ENCODE measurements around the gene CBFA2T2.

GRCh38 chr20:33444797-33445560 is 44.9 kb upstream of the CBFA2T2 start:
- TF ChIP-seq, protein P1, sequence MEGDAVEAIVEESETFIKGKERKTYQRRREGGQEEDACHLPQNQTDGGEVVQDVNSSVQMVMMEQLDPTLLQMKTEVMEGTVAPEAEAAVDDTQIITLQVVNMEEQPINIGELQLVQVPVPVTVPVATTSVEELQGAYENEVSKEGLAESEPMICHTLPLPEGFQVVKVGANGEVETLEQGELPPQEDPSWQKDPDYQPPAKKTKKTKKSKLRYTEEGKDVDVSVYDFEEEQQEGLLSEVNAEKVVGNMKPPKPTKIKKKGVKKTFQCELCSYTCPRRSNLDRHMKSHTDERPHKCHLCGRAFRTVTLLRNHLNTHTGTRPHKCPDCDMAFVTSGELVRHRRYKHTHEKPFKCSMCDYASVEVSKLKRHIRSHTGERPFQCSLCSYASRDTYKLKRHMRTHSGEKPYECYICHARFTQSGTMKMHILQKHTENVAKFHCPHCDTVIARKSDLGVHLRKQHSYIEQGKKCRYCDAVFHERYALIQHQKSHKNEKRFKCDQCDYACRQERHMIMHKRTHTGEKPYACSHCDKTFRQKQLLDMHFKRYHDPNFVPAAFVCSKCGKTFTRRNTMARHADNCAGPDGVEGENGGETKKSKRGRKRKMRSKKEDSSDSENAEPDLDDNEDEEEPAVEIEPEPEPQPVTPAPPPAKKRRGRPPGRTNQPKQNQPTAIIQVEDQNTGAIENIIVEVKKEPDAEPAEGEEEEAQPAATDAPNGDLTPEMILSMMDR (conservative IDR thresholded peaks at IDR 0.05; ENCODE audit: low read length): peak; percentile 57
- TF ChIP-seq EZH2phosphoT487 (IDR thresholded peaks at IDR 0.05; ENCODE audit: borderline replicate concordance): no peak

Data from Loucy (cell line).